HG03025 (cell line): Measurements from ENCODE around the gene TUT1.
"Not testable (repeated sequence)": the region's sequence is repeated elsewhere in the genome, so short reads cannot be mapped to it uniquely, and the experiment has no call there.

Experiments
- ATAC-seq: cut with Tn5 transposase; IDR thresholded peaks from one replicate; pipeline ENCODE4 v1.9.1; 2021; ENCODE audit warnings: mild to moderate bottlenecking, moderate library complexity; ENCODE audit not compliant: unreplicated experiment, low FRiP score

Gene TUT1

GRCh38 chr11:62591448-62592145 lies at the start of gene TUT1:
Gene TUT1, minus strand, starts transcription at chr11:62591523. Its CDS starts 38 bp downstream, at chr11:62591485.
- peak; percentile 82 for ATAC-seq

- no peak for ATAC-seq
Observed at GRCh38 chr11:62632492-62632891, 41.2 kb upstream of the TUT1 start.

- ATAC-seq, result no peak
Observed at GRCh38 chr11:62627713-62628112, 36.4 kb upstream of the TUT1 start.

DNA sequence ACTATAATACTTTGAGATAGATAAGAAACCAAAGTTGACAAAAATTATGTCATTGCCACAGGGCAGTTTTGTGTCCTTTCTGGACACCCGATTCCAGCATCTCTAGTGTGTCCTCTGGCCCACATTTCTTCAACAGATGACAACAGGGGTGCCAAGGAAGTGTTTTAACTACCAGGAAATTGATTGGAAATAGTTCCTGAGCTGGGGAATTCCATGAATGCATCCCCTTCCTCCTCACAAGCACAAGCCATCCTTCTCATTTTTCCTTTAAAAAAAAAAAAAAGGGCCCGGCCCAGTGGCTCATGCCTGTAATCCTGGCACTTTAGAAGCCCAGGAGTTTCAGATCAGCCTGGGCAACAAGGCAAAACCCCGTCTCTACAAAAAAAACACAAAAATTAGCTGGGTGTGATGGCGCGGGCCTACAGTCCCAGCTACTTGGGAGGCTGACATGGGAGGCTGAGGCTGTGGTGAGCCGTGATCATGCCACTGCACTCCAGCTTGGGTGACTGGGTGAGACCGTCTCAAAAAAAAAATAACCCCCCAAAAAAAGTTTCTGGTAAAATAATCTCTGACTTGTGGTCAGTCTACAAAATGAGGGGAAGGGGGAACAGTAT lies 31.3 kb upstream of the TUT1 start:
- ATAC-seq, result no peak

DNA sequence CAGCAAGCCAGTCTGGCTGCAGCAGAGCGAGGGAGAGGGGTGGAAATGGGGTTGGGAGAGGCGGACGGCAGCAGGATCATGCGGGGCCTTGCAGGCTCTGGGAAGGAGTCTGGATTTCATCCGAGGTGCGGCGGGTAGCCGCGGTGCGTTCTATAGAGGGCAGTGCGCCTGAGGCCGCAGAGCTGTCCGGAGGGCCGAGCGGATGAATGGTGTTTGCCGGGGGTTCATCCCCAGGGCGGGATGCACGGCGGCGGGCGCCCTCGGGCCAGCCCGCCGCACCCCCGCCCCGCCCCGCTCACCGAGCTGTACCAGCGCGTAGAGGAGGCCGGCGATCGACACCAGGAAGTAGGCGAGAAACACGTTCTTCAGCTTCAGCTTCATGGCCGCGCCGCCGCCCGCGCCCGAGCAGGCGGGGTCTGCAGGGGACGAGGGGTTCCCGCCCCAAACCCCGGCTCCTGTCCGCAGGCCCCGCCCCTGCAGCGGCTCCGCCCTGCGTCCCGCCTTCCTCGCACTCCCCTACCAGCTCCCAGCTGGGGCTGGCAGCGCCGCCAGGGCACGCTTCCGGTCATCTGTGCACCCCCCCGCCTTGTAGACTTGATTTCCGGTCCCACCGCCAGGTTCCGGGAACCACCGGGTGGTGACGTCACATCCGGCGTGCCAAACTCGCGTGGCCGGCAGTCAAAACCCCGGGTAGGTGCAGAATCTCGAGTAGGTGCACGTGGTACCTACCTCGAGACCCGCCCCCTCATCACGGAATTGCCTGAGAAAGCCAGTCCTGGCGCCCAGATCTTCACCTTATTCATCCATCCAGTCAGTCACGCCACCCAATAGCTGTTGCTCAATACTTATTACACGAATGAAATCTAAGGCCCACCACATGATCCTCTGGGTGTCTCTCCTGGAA lies 30.5 kb upstream of the TUT1 start, which contains the start of gene B3GAT3:
Gene B3GAT3 (minus strand): TSS at position 420 of the 904 bp plus-strand sequence. CDS start 39 bp downstream, at position 381.
- ATAC-seq, result peak; percentile 85

GRCh38 chr11:62621027-62621566 lies 29.8 kb upstream of the TUT1 start:
- ATAC-seq, result no peak

- not testable (repeated sequence) for ATAC-seq
Observed at GRCh38 chr11:62616957-62617356, 25.6 kb upstream of the TUT1 start.

DNA sequence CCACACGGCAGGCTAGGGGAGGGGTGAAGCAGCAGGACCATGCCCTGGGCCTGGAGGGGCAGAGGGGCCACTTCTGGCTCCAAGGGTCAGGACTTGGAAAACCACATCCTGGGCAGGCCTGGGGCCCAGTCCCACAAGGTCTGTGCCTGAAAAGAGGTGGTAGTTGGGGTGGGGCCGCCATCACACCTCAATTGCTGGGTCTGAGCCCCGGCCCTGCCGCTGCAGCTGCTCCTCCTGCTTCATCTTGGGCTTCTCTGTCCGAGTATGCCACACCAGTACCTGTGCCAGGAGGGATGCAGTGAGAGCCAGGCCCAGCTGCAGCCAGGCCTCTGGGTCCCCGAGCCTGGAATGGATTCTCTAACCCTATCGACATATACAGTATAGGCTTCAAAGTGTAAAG lies 24.2 kb upstream of the TUT1 start:
- no peak for ATAC-seq

- ATAC-seq, result no peak
Observed at GRCh38 chr11:62614275-62614674, 23.0 kb upstream of the TUT1 start.

- no peak for ATAC-seq
Observed at GRCh38 chr11:62613291-62613778, 22.0 kb upstream of the TUT1 start.

GRCh38 chr11:62612366-62613290 lies 21.3 kb upstream of the TUT1 start, which contains the start of the genes EML3 and ROM1:
Gene EML3, minus strand, starts transcription at chr11:62612775. Its CDS starts 318 bp downstream, at chr11:62612457.
Gene ROM1, plus strand, starts transcription at chr11:62613257. Its CDS starts 25 bp downstream, at chr11:62613282.
- ATAC-seq, result peak; percentile 58

DNA sequence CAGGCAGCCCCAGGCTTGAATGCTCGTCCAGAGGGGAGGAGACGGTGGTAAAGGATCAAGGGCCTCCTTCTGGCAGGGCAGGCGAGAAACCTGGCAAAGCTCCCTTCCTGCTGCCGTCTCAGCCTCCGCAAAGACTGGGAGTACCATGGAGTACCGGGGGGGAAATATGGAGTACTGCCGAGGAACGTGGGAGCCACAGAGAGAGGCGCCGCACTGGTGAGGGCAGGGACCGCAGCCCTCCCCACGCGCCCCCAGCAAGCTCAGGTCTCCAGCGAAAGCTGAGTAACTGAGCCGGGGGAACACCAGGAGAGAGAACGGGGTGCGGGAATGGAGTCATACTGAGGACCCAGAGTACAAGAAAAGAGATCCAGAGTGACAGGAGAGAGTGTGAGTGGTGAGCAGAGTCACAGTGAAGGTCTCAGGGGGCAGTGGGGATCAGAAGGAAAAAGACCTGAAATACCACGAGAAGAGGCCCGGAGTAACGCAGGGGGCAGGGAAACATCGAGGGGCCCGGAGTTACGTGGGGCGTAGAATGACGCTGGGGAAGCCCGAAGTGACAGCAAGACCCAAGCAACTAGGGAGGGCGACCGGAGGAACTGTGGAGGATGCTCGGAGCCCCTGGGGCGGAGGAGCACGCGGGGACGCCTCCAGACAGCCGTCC lies 20.5 kb upstream of the TUT1 start:
- ATAC-seq, result peak; percentile 7

DNA sequence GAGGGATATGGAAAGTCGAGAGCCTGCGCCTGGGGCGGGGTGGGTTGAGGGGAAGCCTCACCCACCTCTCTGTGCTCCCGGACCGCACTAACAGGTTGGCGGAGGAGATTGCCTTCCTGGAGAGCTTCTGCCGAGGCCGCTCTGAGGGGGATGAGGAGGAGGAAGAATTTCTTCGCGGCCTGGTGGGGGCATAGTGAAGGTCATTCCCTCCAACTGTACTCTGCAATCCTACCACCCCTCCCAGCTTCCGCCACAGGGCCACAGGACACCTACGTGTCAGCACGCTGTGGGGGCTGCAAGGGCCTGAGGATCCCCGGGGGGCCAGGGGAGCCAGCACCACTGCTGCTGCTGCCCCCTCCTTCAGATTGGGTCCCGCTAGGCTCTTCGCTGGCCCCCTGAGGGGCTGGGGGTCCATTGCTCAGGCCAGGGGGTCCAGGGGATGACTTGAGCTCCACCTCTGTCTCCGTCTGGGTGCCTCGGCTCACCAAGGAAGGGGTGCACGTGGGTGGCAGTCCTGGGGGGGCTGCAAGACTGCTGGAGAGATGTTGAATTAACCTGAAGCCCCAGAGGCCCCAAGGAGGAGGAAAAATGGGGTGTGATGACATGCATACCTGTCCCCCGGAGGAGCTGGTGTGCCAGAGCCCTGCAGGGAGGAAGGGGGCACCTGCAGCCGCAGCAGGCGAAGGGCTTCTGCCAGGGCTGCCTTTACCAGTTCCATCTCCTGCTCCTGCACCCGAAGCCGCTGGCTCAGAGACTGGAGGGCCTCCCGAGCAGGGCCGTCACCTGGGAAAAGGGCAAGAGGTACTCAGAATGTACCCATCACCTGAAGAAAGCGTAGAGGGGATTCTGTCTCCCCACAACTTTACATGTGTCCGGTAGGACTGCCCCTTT lies 19.7 kb upstream of the TUT1 start:
- ATAC-seq, result no peak

GRCh38 chr11:62610403-62610802 lies 19.1 kb upstream of the TUT1 start:
- no peak for ATAC-seq

DNA sequence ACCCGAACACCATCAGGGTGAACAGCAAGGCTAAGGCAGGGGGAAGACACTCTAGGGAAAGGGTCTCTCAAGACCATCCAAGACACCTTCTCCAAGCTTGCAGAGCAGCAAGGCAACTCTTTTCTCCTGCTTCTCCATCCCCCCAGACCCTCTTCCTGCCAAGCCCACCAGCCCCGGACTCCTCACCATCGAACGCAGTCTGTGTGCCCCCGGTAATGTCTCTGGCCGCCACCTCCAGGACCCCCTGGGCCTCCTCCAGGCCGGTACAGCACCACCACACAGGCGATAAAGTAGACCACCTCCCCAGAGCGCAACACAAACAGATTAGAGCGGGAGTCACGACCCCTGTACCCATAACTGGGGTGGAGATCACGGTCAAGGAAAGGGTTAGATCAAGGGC lies 17.5 kb upstream of the TUT1 start:
- ATAC-seq, result no peak

DNA sequence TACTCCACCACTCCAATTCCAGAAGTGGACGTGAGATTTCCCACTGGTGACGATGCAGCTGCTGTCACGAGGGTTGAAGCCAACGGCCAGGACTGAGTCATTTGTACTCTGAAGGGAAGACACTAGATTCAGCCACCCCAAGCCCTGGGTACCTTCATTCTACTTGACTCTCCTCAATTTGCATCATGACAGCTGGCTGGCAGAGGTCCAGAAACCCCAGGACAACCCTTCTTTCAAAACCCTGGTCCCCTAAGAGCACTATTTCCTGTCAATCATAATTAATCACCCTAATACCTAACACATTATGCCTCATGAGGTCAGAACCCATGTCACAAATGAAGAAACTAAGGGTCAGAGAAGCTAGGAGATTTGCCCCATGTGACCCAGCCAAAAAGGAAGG lies 16.4 kb upstream of the TUT1 start:
- ATAC-seq, result no peak

DNA sequence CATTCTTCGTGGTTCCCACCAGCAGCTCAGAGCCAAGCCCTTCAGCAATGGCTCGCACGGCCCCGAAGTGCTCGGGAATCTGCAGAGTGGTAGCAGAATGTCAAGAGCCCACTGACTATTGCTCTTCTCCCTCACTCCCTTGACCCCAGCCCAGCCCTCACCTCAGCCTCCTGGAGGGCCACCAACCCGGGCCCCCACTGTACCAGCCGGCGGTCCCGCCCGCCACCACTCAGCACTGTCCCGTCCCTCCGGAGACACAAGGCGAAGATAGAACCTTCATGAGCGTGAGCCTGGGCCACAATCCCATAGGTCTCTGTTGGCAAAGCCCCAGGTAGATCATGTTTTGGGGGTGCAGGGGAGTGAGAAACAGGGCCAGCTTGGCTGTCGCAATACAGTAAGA lies 14.6 kb upstream of the TUT1 start:
- no peak for ATAC-seq

GRCh38 chr11:62605467-62605866 lies 14.1 kb upstream of the TUT1 start:
- ATAC-seq, result no peak
